ENCODE data around the gene KRT79. TPM values are rescaled to one million over a fixed set of nuclear protein-coding genes. Genes with fewer than 3 reads are reported as not detected.

Gene KRT79
- total and polyA plus RNA-seq, 2 donors, result not detected

- DNase-seq (ENCODE audit: extremely low spot score), result no peak
- Histone ChIP-seq H3K4me1 (ENCODE audit: insufficient read depth) (no peaks in the 10 kb centered on the region), H3K36me3 (ENCODE audit: insufficient read depth) (no peaks in the 10 kb centered on the region), H3K27ac (ENCODE audit: low read depth) (no peak overlapping the region), H3K4me3 (ENCODE audit: low read depth, low read length) (no peak overlapping the region)
- 96% methylated on average over 4 of the region's 4 CpGs for WGBS
Observed at GRCh38 chr12:52815161-52815560, 18.9 kb downstream of the KRT79 start.

GRCh38 chr12:52814710-52815155 is 19.4 kb downstream of the KRT79 start:
- Histone ChIP-seq H3K27ac (ENCODE audit: low read depth) (no peak overlapping the region), H3K4me1 (ENCODE audit: insufficient read depth) (no peaks in the 10 kb centered on the region), H3K36me3 (ENCODE audit: insufficient read depth) (no peaks in the 10 kb centered on the region), H3K4me3 (ENCODE audit: low read depth, low read length) (no peak overlapping the region)
- 80% methylated on average over 4 of the region's 4 CpGs for WGBS
- no peak for DNase-seq (ENCODE audit: extremely low spot score)

- Histone ChIP-seq H3K4me1 (ENCODE audit: insufficient read depth) (no peaks in the 10 kb centered on the region), H3K36me3 (ENCODE audit: insufficient read depth) (no peaks in the 10 kb centered on the region), H3K27ac (ENCODE audit: low read depth) (no peak within 1 kb of the TSS), H3K4me3 (ENCODE audit: low read depth, low read length) (no peak within 1 kb of the TSS)
- peak; percentile 26 for DNase-seq (ENCODE audit: extremely low spot score)
- whole genome bisulfite sequencing, result 77% methylated on average over 15 of the region's 15 CpGs
Observed at GRCh38 chr12:52813885-52814709, 20.0 kb downstream of the KRT79 start, which contains the start of gene KRT4. Gene KRT4, minus strand, starts transcription at chr12:52814116. Its CDS starts 58 bp downstream, at chr12:52814058.

GRCh38 chr12:52813203-52813819 is 20.8 kb downstream of the KRT79 start:
- WGBS, result 94% methylated on average over 10 of the region's 10 CpGs

GRCh38 chr12:52812749-52813148 is 21.4 kb downstream of the KRT79 start:
- 68% methylated on average over 3 of the region's 3 CpGs for WGBS

More at GRCh38 chr12:52813203-52813819, 20.8 kb downstream of the KRT79 start:
- H3K27ac ChIP-seq (ENCODE audit: low read depth), result no peak overlapping the region
- DNase-seq (ENCODE audit: extremely low spot score), result no peak
- H3K4me3 ChIP-seq (ENCODE audit: low read depth, low read length), result no peak overlapping the region
- no peaks in the 10 kb centered on the region for H3K36me3 ChIP-seq (ENCODE audit: insufficient read depth)
- no peaks in the 10 kb centered on the region for H3K4me1 ChIP-seq (ENCODE audit: insufficient read depth)

GRCh38 chr12:52812073-52812400 is 22.1 kb downstream of the KRT79 start:
- DNase-seq (ENCODE audit: extremely low spot score), result no peak
- Histone ChIP-seq H3K27ac (ENCODE audit: low read depth) (no peak overlapping the region), H3K4me3 (ENCODE audit: low read depth, low read length) (no peak overlapping the region), H3K4me1 (ENCODE audit: insufficient read depth) (no peaks in the 10 kb centered on the region), H3K36me3 (ENCODE audit: insufficient read depth) (no peaks in the 10 kb centered on the region)
- WGBS, result 93% methylated on average over 4 of the region's 4 CpGs

More at GRCh38 chr12:52812749-52813148, 21.4 kb downstream of the KRT79 start:
- no peaks in the 10 kb centered on the region for H3K4me1 ChIP-seq (ENCODE audit: insufficient read depth)
- DNase-seq (ENCODE audit: extremely low spot score), result no peak
- H3K36me3 ChIP-seq (ENCODE audit: insufficient read depth), result no peaks in the 10 kb centered on the region
- H3K27ac ChIP-seq (ENCODE audit: low read depth), result no peak overlapping the region
- no peak overlapping the region for H3K4me3 ChIP-seq (ENCODE audit: low read depth, low read length)

- H3K36me3 ChIP-seq (ENCODE audit: insufficient read depth), result no peaks in the 10 kb centered on the region
- H3K27ac ChIP-seq (ENCODE audit: low read depth), result no peak overlapping the region
- no peak for DNase-seq (ENCODE audit: extremely low spot score)
- no peaks in the 10 kb centered on the region for H3K4me1 ChIP-seq (ENCODE audit: insufficient read depth)
- no peak overlapping the region for H3K4me3 ChIP-seq (ENCODE audit: low read depth, low read length)
- 92% methylated on average over 9 of the region's 9 CpGs for WGBS
Observed at GRCh38 chr12:52811191-52812072, 22.7 kb downstream of the KRT79 start.

GRCh38 chr12:52810554-52810953 is 23.6 kb downstream of the KRT79 start:
- 93% methylated on average over 5 of the region's 5 CpGs for WGBS
- H3K4me1 ChIP-seq (ENCODE audit: insufficient read depth), result no peaks in the 10 kb centered on the region
- no peaks in the 10 kb centered on the region for H3K36me3 ChIP-seq (ENCODE audit: insufficient read depth)
- no peak overlapping the region for H3K27ac ChIP-seq (ENCODE audit: low read depth)
- no peak for DNase-seq (ENCODE audit: extremely low spot score)
- no peak overlapping the region for H3K4me3 ChIP-seq (ENCODE audit: low read depth, low read length)

GRCh38 chr12:52809166-52809565 is 24.9 kb downstream of the KRT79 start:
- DNase-seq (ENCODE audit: extremely low spot score), result no peak
- Histone ChIP-seq H3K4me3 (ENCODE audit: low read depth, low read length) (no peak overlapping the region), H3K4me1 (ENCODE audit: insufficient read depth) (no peaks in the 10 kb centered on the region), H3K36me3 (ENCODE audit: insufficient read depth) (no peaks in the 10 kb centered on the region), H3K27ac (ENCODE audit: low read depth) (no peak overlapping the region)
- 87% methylated on average over 7 of the region's 7 CpGs for WGBS

- DNase-seq (ENCODE audit: extremely low spot score), result no peak
- Histone ChIP-seq H3K4me3 (ENCODE audit: low read depth, low read length) (no peak overlapping the region), H3K4me1 (ENCODE audit: insufficient read depth) (no peaks in the 10 kb centered on the region), H3K36me3 (ENCODE audit: insufficient read depth) (no peaks in the 10 kb centered on the region), H3K27ac (ENCODE audit: low read depth) (no peak overlapping the region)
- 94% methylated on average over 8 of the region's 8 CpGs for WGBS
Observed at GRCh38 chr12:52808573-52809160, 25.4 kb downstream of the KRT79 start.

- H3K36me3 ChIP-seq (ENCODE audit: insufficient read depth), result no peaks in the 10 kb centered on the region
- no peaks in the 10 kb centered on the region for H3K4me1 ChIP-seq (ENCODE audit: insufficient read depth)
- H3K4me3 ChIP-seq (ENCODE audit: low read depth, low read length), result no peak overlapping the region
- 92% methylated on average over 16 of the region's 16 CpGs for WGBS
- H3K27ac ChIP-seq (ENCODE audit: low read depth), result no peak overlapping the region
- DNase-seq (ENCODE audit: extremely low spot score), result no peak
Observed at GRCh38 chr12:52807544-52808470, 26.3 kb downstream of the KRT79 start.

- Histone ChIP-seq H3K36me3 (ENCODE audit: insufficient read depth) (no peaks in the 10 kb centered on the region), H3K4me3 (ENCODE audit: low read depth, low read length) (no peak overlapping the region), H3K4me1 (ENCODE audit: insufficient read depth) (no peaks in the 10 kb centered on the region), H3K27ac (ENCODE audit: low read depth) (no peak overlapping the region)
- 90% methylated on average over 11 of the region's 11 CpGs for WGBS
- DNase-seq (ENCODE audit: extremely low spot score), result no peak
Observed at GRCh38 chr12:52806821-52807543, 27.1 kb downstream of the KRT79 start.

All from urinary bladder (tissue), 4 donors.